Heart left ventricle (tissue), 16 donors: ENCODE data around the gene SEPTIN7. TPM values are rescaled to one million over a fixed set of nuclear protein-coding genes. Genes with fewer than 3 reads are reported as not detected.

Experiments used
- ATAC-seq, 4 donors: fragments of 200-7000 bp; cut with Tn5 transposase; one replicate each; pipeline ENCODE4 v1.9.1; 2020 to 2022; ENCODE audit warnings: moderate library complexity in 4 of 4, mild to moderate bottlenecking in 3 of 4, moderate number of reproducible peaks in 1 of 4
- DNase-seq, 5 donors: peaks; one replicate each; pipeline ENCODE4 v3.0.0-alpha.2; 2020
- H3K27ac ChIP-seq, 12 donors: fragments of 200-600 bp; sonication (generic) in 4 of 12; one replicate each; pipeline versions ENCODE4 v1.5.0 to v1.8.0; 2016 to 2022; ENCODE audit warnings: mild to moderate bottlenecking in 2 of 12
- H3K27me3 ChIP-seq, 9 donors: fragments of 200-600 bp; sonication (generic) in 2 of 9; one replicate each; pipeline versions ENCODE4 v1.5.1 to v1.8.0; 2016 to 2022; ENCODE audit warnings: mild to moderate bottlenecking in 3 of 9
- H3K36me3 ChIP-seq, 9 donors: fragments of 200-600 bp; sonication (generic) in 2 of 9; one replicate each; pipeline versions ENCODE4 v1.5.0 to v1.8.0; 2018 to 2022; ENCODE audit warnings: mild to moderate bottlenecking in 2 of 9
- H3K4me1 ChIP-seq, 12 donors: fragments of 200-600 bp; sonication (generic) in 4 of 12; one replicate each; pipeline versions ENCODE4 v1.5.0 to v1.8.0; 2016 to 2022; ENCODE audit warnings: mild to moderate bottlenecking in 3 of 12
- H3K4me3 ChIP-seq, 12 donors: fragments of 200-600 bp; sonication (generic) in 4 of 12; one replicate each; pipeline versions ENCODE4 v1.5.0 to v1.8.0; 2017 to 2022; ENCODE audit warnings: mild to moderate bottlenecking in 9 of 12, moderate library complexity in 4 of 12
- H3K9me3 ChIP-seq, 12 donors: fragments of 200-600 bp; sonication (generic) in 4 of 12; one replicate each; pipeline versions ENCODE4 v1.5.0 to v1.8.0; 2016 to 2022; ENCODE audit warnings: mild to moderate bottlenecking in 1 of 12
- POLR2A ChIP-seq, 2 donors: fragments of 450-650 bp; IDR thresholded peaks; one replicate each; pipeline ENCODE4 v1.6.1; 2017; ENCODE audit warnings: antibody characterized with exemption in 2 of 2, mild to moderate bottlenecking in 2 of 2, moderate library complexity in 2 of 2
- WGBS, 4 donors: extraction: QIAGEN DNeasy Blood & Tissue Kit in 2 of 4; methylation state at CpG; one replicate each; pipeline versions ENCODE4 v1.1.5 to v1.1.7; 2013 to 2018; 5-methylcytosine and 5-hydroxymethylcytosine counted together
- intact Hi-C, 10 donors: fragments of 100-400 bp; cut with DNase I; formaldehyde crosslinking; loops; one replicate each; pipeline versions ENCODE4 v1.11.1 to v1.14.2; 2022
- polyA plus RNA-seq, 2 donors: library from polyadenylated mRNA; stranded (reverse); fragments of 200-250 nt; gene quantifications; one replicate each; pipeline ENCODE4 v1.2.3, GENCODE V29; 2013
- total RNA-seq, 9 donors: library from RNA; depleted of rRNA in 2 of 9; stranded (reverse); fragments of >200 nt in 2 of 9; fragmentation: NEBNext Ultra II Directional in 3 of 9; extraction: Animal tissue kit (Norgen Biotek cat#: 25700) in 3 of 9; gene quantifications; one replicate each; pipeline versions ENCODE4 v1.1.0 to v1.2.4, GENCODE V29; 2016 to 2023
- TF ChIP-seq, protein P1 (sequence below), 12 donors: fragments of 200-600 bp; sonication (generic) in 4 of 12; IDR thresholded peaks; one replicate each; pipeline versions ENCODE4 v1.5.0 to v1.8.0; 2018 to 2022; ENCODE audit warnings: antibody characterized with exemption in 12 of 12, mild to moderate bottlenecking in 5 of 12
- donor health status: ischemic (EF 13 %, LVEDD 7.1; RV severe dilation, severe dysfunction).
- donor health status: healthy with polysubstance abuse.
- donor health status: DM: no; HTN: yes; CAD: no.
- donor health status: DM: no; HTN: no; CAD: no.
- donor health status: ischemic (EF 25% LVEDD 6.9; RV normal size, moderate dysfunction).
- donor health status: ischemic (EF 25% LVEDD 5.7; RV mildly dilated, moderate dysfunction).
- donor health status: healthy.
- donor health status: DM: yes; HTN: yes; CAD: no.
- donor health status: ischemic (EF 35%, LVEDD 5.7; RV mildly dilated, moderate dysfunction).
- donor health status: nonischemic (EF 11% LVEDD 7.7; RV severe dilation, severe dysfunction).
- donor health status: DM: yes; HTN: yes; CAD: no.
- donor health status: PGD.
- donor health status: ischemic (EF 29% LVEDD 5.4; RV normal size, mild dysfunction).
- donor health status: nonischemic (EF 23%, LVEDD 6.1; RV moderate dilation, normal function).

SEPTIN7 gene
- total and polyA plus RNA-seq, 11 donors: 119 to 232 (median 200) TPM

DNA sequence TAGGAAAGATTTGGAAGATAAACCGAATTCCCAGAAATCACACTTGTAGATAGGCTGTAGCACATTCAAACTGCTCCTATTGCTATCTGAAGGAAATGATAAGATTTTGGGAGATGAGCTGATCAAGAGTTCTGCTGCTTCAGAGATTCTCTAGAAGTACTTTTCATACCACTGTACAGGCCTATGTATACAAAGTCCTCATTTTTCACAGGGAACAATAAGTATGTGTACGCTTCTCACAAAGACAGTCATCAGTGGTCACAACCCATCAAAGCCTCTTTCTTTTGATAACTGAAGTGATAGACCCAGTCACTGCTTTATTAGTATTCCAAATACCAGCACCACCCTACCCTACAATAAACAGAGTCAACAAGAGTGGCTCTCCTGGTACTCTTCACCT lies 15.6 kb upstream of the SEPTIN7 start:
- H3K36me3 ChIP-seq: no peaks in the 10 kb centered on the region
- no peak overlapping the region for H3K27ac ChIP-seq
- TF ChIP-seq, protein P1, sequence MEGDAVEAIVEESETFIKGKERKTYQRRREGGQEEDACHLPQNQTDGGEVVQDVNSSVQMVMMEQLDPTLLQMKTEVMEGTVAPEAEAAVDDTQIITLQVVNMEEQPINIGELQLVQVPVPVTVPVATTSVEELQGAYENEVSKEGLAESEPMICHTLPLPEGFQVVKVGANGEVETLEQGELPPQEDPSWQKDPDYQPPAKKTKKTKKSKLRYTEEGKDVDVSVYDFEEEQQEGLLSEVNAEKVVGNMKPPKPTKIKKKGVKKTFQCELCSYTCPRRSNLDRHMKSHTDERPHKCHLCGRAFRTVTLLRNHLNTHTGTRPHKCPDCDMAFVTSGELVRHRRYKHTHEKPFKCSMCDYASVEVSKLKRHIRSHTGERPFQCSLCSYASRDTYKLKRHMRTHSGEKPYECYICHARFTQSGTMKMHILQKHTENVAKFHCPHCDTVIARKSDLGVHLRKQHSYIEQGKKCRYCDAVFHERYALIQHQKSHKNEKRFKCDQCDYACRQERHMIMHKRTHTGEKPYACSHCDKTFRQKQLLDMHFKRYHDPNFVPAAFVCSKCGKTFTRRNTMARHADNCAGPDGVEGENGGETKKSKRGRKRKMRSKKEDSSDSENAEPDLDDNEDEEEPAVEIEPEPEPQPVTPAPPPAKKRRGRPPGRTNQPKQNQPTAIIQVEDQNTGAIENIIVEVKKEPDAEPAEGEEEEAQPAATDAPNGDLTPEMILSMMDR (IDR thresholded peaks at IDR 0.05): no peak
- TF ChIP-seq POLR2A (IDR thresholded peaks at IDR 0.05): no peak
- peaks cover 0 to 13% (median 0%) of the 10 kb centered on the region in 12 donors for H3K9me3 ChIP-seq
- 88 to 93% (median 91%) methylated on average over 2 of the region's 2 CpGs for WGBS, 4 donors
- intact Hi-C loops: no loop called here
- H3K27me3 ChIP-seq: no peaks in the 10 kb centered on the region
- H3K4me1 ChIP-seq: no peaks in the 10 kb centered on the region
- ATAC-seq (no peak), DNase-seq (no peak)
- no peak overlapping the region for H3K4me3 ChIP-seq

DNA sequence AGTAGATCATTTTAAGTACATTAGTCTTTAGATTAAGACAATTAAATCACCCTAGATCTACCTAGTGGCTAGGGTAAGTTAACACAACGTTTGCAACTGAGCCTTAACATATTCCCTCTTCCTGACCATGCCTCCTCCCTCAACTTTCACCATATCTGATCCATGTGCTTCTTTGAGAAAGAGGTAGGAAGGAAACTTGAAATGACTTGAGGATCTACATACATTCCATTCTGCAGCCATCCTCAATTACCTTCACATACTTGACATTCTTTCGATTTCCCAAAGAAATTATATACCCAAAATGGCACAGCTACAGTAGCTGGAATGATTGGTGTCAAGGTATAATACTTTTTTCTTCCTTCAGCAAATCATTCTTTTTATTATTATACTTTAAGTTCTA lies 12.9 kb upstream of the SEPTIN7 start:
- TF ChIP-seq, protein P1 (IDR thresholded peaks at IDR 0.05): no peak
- TF ChIP-seq POLR2A (IDR thresholded peaks at IDR 0.05): no peak
- WGBS, 4 donors: 61 to 73% (median 69%) methylated on average over 2 of the region's 2 CpGs
- H3K36me3 ChIP-seq: no peaks in the 10 kb centered on the region
- DNase-seq: no peak
- no peaks in the 10 kb centered on the region for H3K27me3 ChIP-seq
- intact Hi-C loops: no loop called here
- ATAC-seq: no peak
- H3K9me3 ChIP-seq: peaks cover 0 to 13% (median 0%) of the 10 kb centered on the region in 12 donors
- H3K27ac ChIP-seq: no peak overlapping the region
- H3K4me1 ChIP-seq: peaks cover 0 to 13% (median 7%) of the 10 kb centered on the region in 12 donors
- no peak overlapping the region for H3K4me3 ChIP-seq

DNA sequence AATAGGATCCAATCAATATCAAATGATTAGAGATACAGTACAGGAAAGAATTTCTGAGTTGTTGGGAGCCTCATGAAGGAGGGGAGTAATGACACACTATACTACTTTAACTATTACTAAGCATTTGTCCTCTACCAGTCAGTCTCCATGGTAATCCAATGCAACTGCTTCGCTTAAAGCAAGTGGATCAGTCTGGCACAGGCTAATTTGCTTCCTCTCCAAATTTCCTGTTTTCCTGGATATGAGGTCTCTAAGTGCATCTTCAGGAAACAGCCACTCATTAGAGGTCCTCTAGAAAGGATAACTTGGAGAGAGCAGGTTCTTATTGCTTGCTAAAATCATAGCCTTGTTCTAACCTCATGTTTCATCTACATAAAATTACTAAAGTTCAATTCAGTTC lies 8.4 kb upstream of the SEPTIN7 start:
- DNase-seq (no peak), ATAC-seq (peak in 3 of 4 donors; percentile 56 to 73 (median 66))
- no peak for TF ChIP-seq POLR2A (IDR thresholded peaks at IDR 0.05)
- TF ChIP-seq, protein P1 (IDR thresholded peaks at IDR 0.05): no peak
- H3K36me3 ChIP-seq: no peaks in the 10 kb centered on the region
- H3K9me3 ChIP-seq: peaks cover 0 to 13% (median 0%) of the 10 kb centered on the region in 12 donors
- no peaks in the 10 kb centered on the region for H3K27me3 ChIP-seq
- H3K4me1 ChIP-seq: peaks cover 0 to 26% (median 12%) of the 10 kb centered on the region in 12 donors
- no peak overlapping the region for H3K4me3 ChIP-seq
- H3K27ac ChIP-seq: peak overlapping the region in 9 of 12 donors; percentile 8 to 80 (median 65)
- intact Hi-C loops: no loop called here
- WGBS, 4 donors: 38 to 47% (median 47%) methylated on average over 1 of the region's 1 CpG

DNA sequence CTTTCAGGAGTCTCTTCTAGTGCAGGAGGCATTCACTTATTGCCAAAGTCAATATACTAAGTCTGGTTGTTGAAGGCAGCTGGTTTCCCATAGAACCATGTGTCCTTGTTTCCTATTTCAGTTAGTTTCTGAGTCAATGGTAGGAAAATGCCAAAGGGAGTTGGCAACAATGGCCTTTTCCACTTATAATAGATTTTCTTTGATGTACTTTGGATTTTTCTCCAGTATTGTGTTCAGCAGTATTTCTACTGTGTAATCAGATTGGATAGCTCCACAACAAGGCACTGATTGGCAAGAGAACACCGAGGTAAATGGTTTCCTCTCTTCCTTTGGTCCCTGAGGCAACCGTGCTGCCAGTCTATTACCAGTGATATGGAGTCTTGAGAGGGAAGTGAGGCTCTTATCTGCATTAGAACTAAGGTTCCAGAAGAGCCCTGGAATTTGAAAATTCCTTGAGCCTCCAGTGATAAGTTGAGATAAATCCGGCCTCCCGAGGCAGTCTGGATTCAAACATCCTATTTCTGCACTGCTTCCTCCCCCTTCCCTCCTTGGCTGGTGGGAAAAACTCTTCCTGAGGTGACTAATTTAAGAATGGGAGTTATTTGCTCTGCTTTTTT lies 7.9 kb upstream of the SEPTIN7 start:
- H3K27me3 ChIP-seq: no peaks in the 10 kb centered on the region
- H3K27ac ChIP-seq: peak overlapping the region; percentile 8 to 80 (median 58)
- peaks cover 0 to 13% (median 0%) of the 10 kb centered on the region in 12 donors for H3K9me3 ChIP-seq
- ATAC-seq: peak; percentile 81 to 91 (median 86)
- peaks cover 0 to 26% (median 12%) of the 10 kb centered on the region in 12 donors for H3K4me1 ChIP-seq
- DNase-seq: peak in 3 of 5 donors; percentile 35 to 48 (median 38)
- H3K4me3 ChIP-seq: no peak overlapping the region
- intact Hi-C loops: no loop called here
- no peak for TF ChIP-seq POLR2A (IDR thresholded peaks at IDR 0.05)
- TF ChIP-seq, protein P1 (IDR thresholded peaks at IDR 0.05): no peak
- no peaks in the 10 kb centered on the region for H3K36me3 ChIP-seq
- 24 to 39% (median 34%) methylated on average over 4 of the region's 4 CpGs for WGBS, 4 donors
